NCI-H748 (cell line): Measurements from ENCODE around the gene SPECC1.
"Not testable (repeated sequence)": the region's sequence is repeated elsewhere in the genome, so short reads cannot be mapped to it uniquely, and the experiment has no call there.

Source experiments
- DNase-seq: peaks from one replicate; lab custom pipeline; 2025; ENCODE audit not compliant: unreplicated experiment; lab: John Stamatoyannopoulos, UW

SPECC1 gene

GRCh38 chr17:20009302-20010098 lies at the start of gene SPECC1:
Gene SPECC1, plus strand, starts transcription at chr17:20009359. Its CDS starts 87,293 bp downstream, at chr17:20096652.
- peak; percentile 89 for DNase-seq

GRCh38 chr17:19962954-19963353 lies 46.2 kb upstream of the SPECC1 start:
- not testable (repeated sequence) for DNase-seq

GRCh38 chr17:19973156-19973555 lies 36.0 kb upstream of the SPECC1 start:
- no peak for DNase-seq

- no peak for DNase-seq
Measured at GRCh38 chr17:19975601-19976000, 33.6 kb upstream of the SPECC1 start.

GRCh38 chr17:19977293-19978208 lies 31.6 kb upstream of the SPECC1 start, which contains the start of gene AKAP10:
Gene AKAP10, minus strand, starts transcription at chr17:19977828. Its CDS starts 149 bp downstream, at chr17:19977679.
- peak; percentile 95 for DNase-seq

- no peak for DNase-seq
Measured at GRCh38 chr17:19978209-19978802, 30.9 kb upstream of the SPECC1 start.

GRCh38 chr17:19978805-19979211 lies 30.4 kb upstream of the SPECC1 start:
- DNase-seq: no peak

GRCh38 chr17:19979917-19980770 lies 29.0 kb upstream of the SPECC1 start:
- no peak for DNase-seq

GRCh38 chr17:19986941-19987861 lies 22.0 kb upstream of the SPECC1 start:
- no peak for DNase-seq

GRCh38 chr17:19987897-19988296 lies 21.3 kb upstream of the SPECC1 start:
- DNase-seq: no peak

GRCh38 chr17:19991252-19991885 lies 17.8 kb upstream of the SPECC1 start:
- DNase-seq: peak; percentile 17

GRCh38 chr17:19992803-19993713 lies 16.1 kb upstream of the SPECC1 start:
- peak; percentile 97 for DNase-seq

GRCh38 chr17:19996086-19996485 lies 13.1 kb upstream of the SPECC1 start:
- DNase-seq: no peak

- peak; percentile 20 for DNase-seq
Measured at GRCh38 chr17:19996502-19996901, 12.7 kb upstream of the SPECC1 start.

GRCh38 chr17:20008242-20009051 lies 712 bp upstream of the SPECC1 start:
- peak; percentile 66 for DNase-seq

GRCh38 chr17:20009052-20009301 lies 182 bp upstream of the SPECC1 start:
- no peak for DNase-seq
